HG02970 (cell line): ENCODE measurements around the gene TSC22D1.
"Not testable (repeated sequence)": the region's sequence is repeated elsewhere in the genome, so short reads cannot be mapped to it uniquely, and the experiment has no call there.

Source experiments
- ATAC-seq: cut with Tn5 transposase; IDR thresholded peaks from one replicate; pipeline ENCODE4 v1.9.1; 2021; ENCODE audit warnings: mild to moderate bottlenecking, moderate library complexity, moderate number of reproducible peaks; ENCODE audit not compliant: unreplicated experiment, low FRiP score

Gene TSC22D1

GRCh38 chr13:44575741-44576350 lies at the start of gene TSC22D1:
Gene TSC22D1 (minus strand): TSS chr13:44576330. CDS start chr13:44576074, 256 bp downstream.
- ATAC-seq = no peak

- no peak for ATAC-seq
Observed at GRCh38 chr13:44622708-44623107, 46.6 kb upstream of the TSC22D1 start.

- ATAC-seq = no peak
Observed at GRCh38 chr13:44622261-44622660, 46.1 kb upstream of the TSC22D1 start.

DNA sequence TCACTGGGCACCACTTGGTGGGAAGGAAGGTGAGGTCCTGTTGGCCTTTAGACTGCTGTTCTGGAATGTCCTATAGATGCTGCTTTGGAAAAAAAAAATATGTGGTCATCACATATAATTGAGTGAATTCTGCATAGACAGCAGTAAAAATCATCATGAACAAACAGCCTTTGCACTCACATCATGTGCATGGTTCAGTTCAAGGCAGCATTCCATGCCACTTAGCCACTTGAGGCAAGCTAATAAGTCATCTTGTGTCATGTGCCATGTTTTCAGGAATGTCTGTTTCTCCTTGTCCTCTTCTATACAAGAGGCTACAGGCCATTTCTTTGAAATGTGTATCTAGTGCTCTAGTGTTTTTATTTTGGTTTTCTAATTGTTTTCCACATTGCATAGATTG lies 43.9 kb upstream of the TSC22D1 start:
- no peak for ATAC-seq

DNA sequence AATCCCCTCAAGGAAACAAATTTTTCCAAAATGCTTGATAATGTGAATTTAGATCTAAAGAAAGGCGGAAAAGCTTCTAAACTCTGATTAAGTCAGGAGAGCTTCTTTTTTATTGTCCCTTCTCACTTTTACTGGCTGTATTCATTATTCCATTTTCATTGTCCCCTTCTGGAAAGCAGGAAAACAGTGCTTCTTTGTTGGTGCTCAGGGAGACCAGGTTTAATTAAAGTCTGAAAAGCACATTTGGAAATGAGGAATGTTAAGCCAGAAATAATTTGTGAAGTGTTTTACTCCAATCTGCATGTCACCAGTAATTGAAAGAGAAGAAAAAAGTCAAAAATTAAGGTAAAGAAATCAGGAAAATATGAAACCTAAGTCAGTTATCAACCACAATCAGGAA lies 43.5 kb upstream of the TSC22D1 start:
- no peak for ATAC-seq

GRCh38 chr13:44618326-44618725 lies 42.2 kb upstream of the TSC22D1 start:
- ATAC-seq = no peak

DNA sequence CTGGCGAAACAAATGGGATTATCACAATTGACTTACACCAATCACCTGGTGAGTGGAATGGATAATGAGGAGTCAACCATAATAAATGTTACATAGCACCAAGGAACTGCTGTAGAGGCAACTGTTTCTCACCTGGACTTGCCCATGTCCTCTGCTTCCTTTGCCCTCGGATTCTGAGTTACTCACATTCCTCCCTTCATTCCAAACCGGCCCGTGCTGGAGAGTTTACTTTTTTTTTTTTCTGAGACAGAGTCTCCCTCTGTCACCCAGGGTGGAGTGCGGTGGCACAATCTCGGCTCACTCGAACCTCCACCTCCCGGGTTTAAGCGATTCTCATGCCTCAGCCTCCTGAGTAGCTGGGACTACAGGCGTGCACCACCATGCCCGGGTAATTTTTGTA lies 41.5 kb upstream of the TSC22D1 start:
- ATAC-seq = no peak

DNA sequence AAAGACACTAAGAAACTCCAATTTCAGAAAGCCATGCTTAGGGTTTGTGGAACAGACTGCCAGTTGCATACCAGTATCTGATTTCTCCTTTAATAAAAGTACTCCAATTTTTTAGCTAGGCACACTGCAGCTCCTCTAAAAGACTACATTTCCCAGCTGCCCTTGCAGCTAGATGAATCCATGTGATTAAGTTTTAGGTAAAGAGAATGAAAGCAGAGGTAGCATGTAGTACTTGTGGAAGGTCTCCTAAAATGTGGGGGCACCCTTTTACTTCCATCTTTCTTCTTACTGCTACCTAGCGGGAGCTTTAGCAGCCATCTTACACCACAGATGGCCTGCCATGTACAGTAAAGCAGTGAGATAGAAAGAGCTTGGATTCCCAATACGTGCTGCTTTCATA lies 33.0 kb upstream of the TSC22D1 start:
- no peak for ATAC-seq

DNA sequence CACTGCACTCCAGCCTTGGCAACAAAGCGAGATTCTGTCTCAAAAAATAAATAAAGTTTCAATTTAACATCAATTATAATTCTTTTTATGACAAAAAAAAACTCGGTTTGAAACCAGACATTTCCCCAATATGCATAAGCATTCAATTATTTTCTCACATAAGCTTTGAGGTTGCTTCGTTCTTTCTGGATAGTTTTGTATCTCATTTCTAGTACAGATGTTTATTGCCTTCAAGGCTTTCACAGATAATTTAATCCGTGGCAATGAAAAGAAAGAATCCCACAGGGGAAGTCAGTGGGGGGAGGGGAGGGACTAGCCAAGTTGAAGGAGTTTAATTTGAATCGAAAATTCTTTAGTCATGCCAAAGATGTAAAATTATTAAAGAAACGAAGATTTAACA lies 29.6 kb upstream of the TSC22D1 start:
- no peak for ATAC-seq

DNA sequence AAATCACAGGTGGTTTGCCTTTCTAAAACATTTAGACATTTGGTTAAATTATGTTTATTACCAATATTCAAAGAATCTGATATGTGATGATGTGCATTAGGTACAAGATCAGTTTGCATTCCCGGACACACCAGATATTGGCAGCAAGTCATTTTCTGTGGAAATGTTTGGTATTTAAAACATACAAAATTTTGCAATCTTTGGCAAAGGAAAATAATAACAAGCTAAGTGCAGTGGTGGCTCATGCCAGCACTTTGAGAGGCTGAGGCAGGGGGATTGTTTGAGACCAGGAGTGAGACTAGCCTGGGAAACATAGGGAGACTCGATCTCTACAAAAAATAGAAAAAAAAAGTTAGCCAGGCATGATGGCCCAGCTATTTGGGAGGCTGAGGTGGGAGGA lies 29.1 kb upstream of the TSC22D1 start:
- ATAC-seq = no peak

- ATAC-seq = no peak
Observed at GRCh38 chr13:44601586-44601985, 25.5 kb upstream of the TSC22D1 start.

- ATAC-seq = not testable (repeated sequence)
Observed at GRCh38 chr13:44593861-44594592, 17.9 kb upstream of the TSC22D1 start.

DNA sequence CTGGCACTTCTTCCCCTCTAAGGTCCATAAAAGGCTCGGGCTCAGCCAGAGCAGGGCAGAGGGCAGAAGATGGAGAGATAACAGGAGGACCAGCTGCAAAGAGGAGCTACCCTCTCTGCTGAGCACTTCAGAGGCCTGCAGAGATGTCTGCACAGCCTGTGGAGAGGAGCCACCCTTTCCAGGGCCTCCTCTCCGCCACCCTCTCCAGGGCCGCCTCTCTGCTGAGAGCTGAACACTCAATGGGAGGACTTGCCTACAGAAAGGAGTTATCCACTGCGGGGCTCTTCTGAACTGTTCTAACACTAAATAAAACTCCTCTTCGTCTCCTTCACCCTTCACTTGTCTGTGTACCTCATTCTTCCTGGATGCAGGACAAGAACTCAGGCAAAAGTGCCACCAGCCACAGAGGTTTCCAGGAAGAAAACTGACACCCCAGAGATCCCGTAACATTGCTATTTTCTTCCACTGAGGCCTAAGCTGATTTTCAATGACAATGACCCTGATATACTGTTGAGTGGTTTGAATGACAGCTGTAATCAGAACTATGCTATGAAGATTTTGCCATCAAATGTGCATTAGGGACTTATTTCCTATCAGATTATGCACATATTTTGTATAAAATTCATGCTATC lies 16.2 kb upstream of the TSC22D1 start:
- ATAC-seq = no peak

DNA sequence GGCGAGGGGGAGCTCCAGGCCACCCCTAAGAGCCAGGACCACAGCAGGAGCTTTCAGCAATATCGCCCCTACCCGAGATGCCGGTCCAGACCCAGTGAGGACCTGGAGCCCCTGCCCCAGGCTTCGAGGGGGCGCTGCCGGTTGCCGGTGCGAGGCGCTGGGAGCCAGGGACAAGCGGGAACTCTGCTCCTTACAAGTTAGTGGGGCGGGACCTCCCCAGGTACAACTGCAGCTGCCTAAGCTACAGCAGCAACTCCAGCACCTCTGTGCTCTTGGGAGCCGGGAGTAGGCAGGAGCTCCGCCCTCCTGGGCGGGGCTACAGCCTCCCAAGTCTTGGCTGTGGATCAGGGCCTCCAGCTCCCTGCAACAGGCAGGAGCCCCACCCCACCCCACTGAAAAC lies 15.2 kb upstream of the TSC22D1 start:
- no peak for ATAC-seq

GRCh38 chr13:44583137-44583536 lies 7.0 kb upstream of the TSC22D1 start:
- ATAC-seq = no peak

GRCh38 chr13:44578067-44578400 lies 1.9 kb upstream of the TSC22D1 start:
- ATAC-seq = no peak

- ATAC-seq = peak; percentile 77
Observed at GRCh38 chr13:44577236-44578066, 1.3 kb upstream of the TSC22D1 start.

- peak; percentile 31 for ATAC-seq
Observed at GRCh38 chr13:44576351-44577235, 463 bp upstream of the TSC22D1 start.

- ATAC-seq = no peak
Observed at GRCh38 chr13:44575035-44575434, 1.1 kb downstream of the TSC22D1 start.

- ATAC-seq = no peak
Observed at GRCh38 chr13:44574466-44574855, 1.7 kb downstream of the TSC22D1 start.
